HG03196 (cell line): ENCODE measurements around the gene TMEM207.

Source experiments
- ATAC-seq: cut with Tn5 transposase; IDR thresholded peaks from one replicate; pipeline ENCODE4 v1.9.1; 2021; ENCODE audit not compliant: unreplicated experiment

TMEM207 gene

DNA sequence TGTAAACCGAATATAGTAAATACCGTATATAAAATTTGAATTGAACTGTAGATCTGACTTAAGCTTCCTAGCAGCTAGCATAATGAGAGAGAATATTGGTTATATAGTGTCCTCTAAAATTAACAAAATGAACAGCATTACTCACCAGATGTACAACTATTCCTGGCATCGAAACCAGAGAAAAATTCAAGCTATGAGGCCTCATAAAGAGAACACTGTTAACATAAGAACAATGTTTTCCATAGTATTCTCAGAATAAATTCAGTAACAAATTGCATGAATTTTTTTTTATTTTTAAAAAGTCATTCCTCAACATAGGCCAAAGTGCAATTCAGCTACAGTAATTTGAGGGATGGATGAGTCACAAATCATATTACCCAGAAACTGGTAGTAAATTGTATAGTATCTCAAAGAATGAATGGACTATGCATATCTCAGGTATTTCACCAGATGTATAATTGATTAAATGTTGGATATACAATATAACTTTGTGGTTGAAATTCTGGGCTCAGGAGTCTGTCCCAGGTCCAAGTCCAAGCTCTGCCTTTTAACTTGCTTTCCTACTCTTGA lies 5.0 kb downstream of the TMEM207 start:
- no peak for ATAC-seq

DNA sequence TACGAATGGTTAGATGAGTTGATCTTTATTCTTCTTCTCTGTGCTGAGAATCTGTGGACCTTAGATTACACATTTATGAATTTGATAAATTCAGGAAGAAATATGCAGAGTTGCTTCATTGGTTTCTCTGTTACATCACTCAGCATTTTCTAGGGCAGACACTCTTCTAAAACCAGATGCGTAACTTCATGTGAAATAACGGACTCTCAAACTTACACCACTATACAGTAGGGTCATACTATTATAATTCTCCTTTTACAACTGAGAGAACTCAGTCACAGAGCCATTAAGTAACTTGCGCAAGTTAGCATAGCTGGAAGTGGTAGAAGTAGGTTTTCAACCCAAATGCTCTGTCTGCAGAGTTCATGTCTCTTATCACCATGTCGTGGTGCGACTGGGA lies 5.7 kb downstream of the TMEM207 start:
- no peak for ATAC-seq

GRCh38 chr3:190443257-190443656 lies 6.4 kb downstream of the TMEM207 start:
- no peak for ATAC-seq

DNA sequence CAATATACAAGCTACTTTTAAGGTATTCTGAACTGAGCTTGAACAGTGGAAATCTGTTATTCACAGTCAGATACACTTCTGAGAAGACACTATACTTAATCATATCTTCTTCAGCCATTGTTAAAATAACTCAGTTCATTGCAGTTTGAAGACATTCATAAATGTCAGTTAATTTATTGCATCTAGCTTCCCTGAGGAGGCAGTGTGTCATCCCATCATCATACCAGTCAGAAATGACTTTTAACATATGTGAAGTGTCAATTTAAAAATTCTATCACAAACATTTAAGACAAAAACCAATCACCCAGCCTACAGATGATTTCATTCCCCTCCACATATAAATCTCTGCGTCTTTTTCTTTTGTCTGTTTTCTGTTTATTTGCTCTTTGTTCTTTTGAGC lies 7.5 kb downstream of the TMEM207 start:
- ATAC-seq: no peak

DNA sequence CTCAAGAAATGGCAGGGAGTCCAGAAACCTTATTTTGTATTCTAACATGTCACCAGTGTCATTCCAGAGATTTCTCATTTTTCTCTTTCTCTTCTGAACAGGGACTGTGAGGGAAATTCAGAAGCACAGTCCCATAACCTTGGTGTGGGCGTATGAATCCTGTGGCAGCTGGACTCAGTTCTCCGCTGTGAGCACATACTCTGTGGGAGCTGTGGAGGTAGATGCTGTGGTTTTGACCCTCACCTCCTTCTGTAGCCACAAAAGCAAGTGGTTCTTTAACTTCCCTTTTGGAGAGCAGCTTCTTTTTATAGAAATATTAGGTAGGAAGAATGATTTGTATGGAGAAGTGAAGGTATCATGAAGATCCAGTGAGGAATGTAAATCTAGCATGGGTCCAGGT lies 13.4 kb downstream of the TMEM207 start:
- ATAC-seq: no peak

- no peak for ATAC-seq
Observed at GRCh38 chr3:190435618-190436017, 14.1 kb downstream of the TMEM207 start.

DNA sequence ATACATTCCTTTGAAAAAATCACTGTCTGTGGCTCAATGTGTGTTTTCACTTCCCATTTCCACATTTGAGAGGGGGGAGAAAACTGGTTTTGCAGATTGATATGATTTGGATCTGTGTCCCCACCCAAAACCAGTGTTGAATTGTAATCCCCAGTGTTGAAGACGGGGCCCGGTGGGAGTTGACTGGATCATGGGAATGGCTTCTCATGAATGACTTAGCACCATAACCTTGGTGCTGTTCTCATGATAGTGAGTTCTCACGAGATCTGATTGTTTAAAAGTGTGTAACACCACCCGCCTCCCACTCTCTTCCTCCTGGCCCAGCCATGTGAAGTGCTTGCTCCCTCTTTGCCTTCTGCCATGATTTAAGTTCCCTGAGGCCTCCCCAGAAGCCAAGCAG lies 16.1 kb downstream of the TMEM207 start:
- no peak for ATAC-seq

GRCh38 chr3:190432216-190432615 lies 17.5 kb downstream of the TMEM207 start:
- no peak for ATAC-seq

DNA sequence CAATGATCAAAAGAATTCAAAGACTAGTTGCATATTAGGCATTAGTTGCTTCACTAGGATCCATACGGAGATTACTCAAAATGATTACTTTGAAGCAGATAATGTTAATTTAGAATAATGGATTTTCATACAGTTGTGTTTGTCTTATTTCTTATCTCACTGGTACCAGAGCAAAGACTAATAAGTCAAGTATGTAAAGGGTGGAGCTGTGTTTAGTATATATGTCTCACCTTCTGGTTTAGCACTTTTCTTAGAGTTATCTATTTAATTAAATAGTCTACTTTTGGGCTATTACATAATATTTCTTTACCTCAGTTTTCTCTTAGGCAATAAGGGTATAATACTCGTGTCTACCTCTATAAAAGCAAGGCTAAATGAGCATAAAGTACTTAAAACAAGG lies 18.8 kb downstream of the TMEM207 start:
- no peak for ATAC-seq

- no peak for ATAC-seq
Observed at GRCh38 chr3:190429681-190430080, 20.0 kb downstream of the TMEM207 start.

DNA sequence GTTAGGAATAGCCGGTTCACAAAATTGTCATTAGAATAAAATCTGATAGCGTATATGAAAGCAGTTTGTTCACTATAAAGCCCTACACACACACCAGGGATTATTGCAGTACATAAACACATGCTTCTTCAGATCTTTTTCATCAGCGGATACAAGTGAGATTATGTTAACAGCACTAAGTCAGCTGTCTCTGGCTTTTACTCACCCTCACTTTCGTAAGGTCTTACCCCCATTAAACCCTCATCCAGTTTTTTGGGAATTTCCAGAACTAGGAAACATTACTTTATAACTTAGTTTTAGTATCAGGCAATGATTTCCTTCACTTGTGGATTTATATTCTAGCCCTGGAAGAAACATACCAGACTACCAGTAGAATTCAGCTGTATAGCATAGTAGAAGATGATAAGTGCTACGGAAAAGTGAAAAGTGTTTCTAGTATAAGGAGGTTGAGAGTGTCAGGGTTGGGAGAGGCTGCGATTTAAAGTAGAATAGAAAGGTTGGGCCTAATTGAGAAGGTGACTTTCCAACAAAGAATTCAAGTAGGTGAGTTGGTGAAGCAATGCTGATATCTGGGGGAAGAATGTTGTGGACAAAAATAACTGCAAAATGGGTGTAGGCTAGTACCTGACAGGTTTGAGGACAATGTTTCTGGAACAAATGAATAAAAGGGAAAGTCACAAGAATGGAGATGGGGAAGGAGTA lies 22.7 kb downstream of the TMEM207 start:
- ATAC-seq: no peak

GRCh38 chr3:190425833-190426232 lies 23.9 kb downstream of the TMEM207 start:
- ATAC-seq: no peak

- ATAC-seq: peak; percentile 78
Observed at GRCh38 chr3:190424478-190425439, 24.9 kb downstream of the TMEM207 start.

GRCh38 chr3:190424108-190424477 lies 25.6 kb downstream of the TMEM207 start:
- ATAC-seq: peak; percentile 13

DNA sequence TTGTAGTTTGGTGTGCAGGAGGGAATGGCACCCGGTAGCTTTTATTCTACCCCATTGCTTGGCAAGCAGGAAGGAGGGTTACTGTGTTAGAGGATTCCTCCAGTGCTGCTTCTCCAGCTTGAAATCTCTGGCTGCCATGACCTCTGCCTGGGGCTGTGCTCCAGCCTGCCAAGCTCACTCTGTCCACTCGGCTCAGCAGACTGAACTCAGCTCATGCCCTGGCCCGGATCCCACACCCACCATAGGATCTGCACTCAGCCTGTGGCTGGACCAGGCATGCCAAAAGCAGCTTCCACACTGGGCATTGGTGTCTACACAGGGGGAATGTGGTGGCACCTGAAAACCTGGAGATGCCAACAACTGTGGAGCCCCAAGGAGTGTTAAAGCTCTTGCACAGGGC lies 35.4 kb downstream of the TMEM207 start:
- no peak for ATAC-seq

DNA sequence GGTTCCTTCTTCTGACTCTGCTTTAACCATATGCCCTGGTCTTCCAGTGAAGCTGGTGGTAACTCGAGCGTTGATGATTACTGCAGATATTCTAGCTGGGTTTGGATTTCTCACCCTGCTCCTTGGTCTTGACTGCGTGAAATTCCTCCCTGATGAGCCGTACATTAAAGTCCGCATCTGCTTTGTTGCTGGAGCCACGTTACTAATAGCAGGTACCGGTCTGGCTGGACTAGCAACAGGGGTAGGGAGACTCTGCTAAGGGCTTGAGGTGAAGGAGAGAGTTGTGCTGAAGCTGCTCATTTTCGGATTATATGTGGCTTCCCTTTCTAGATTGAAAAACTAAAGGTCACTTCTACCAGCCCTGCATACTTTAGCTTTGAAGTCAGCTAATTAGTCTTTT lies 45.0 kb downstream of the TMEM207 start:
- ATAC-seq: no peak

- ATAC-seq: no peak
Observed at GRCh38 chr3:190401963-190402362, 47.7 kb downstream of the TMEM207 start.

DNA sequence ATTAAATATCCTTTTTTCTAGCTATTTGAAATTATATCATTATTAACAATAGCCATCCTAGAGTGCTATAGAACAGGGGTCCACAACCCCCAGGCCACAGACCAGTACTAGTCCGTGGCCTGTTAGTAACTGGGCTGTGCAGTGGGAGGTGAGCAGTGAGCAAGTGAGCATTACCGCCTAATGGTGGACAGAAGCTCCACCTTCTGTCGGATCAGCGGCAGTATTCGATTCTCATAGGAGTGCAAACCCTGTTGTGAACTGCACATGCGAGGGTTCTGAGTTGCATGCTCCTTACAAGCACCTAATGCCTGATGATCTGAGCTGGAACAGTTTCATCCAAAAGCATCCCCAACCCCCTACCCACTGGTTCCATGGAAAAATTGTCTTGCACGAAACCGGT lies 50.0 kb downstream of the TMEM207 start:
- ATAC-seq: no peak

DNA sequence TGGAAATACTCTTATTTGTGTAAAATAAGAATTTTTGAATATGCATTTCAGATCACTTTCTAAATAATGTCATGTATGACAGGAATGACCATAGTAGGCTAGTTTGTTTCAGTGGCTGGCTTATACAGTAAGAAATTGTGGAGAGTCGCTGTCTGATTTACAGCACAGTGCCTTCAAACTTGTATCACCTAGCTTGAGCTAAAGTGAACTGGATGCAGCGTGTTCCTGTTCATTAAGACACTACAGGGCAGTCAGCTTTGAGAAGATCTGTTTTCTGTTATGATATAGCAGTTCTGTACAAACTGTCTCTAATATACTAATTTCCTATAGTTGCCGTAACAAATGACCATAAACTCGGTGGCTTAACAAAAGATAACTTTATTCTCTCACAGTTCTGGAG lies 51.8 kb downstream of the TMEM207 start:
- ATAC-seq: no peak

- no peak for ATAC-seq
Observed at GRCh38 chr3:190396001-190396400, 53.7 kb downstream of the TMEM207 start.

DNA sequence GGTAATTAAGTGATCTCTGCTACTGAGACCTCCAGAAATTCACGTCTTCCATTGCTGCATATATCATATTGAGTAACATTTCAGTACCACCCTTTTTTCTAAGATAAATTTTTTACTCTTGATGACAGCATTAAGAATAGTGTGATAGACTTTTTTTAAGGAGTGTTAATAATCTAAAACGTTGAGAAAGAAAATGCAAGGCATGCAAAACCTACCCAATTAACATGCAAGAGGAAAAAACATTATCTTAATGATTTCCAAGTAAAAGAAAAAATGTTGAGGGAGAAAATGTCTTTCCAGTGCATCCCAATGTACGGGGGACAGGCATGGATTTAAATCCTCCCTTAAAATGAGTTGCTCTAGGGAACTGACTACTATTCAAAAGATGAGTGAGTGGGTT lies 61.0 kb downstream of the TMEM207 start:
- ATAC-seq: no peak
